SK-N-MC (cell line): ENCODE results near the gene FHIT.

Source experiments
- EZH2 ChIP-seq: fragments of 200-600 bp; sonication (generic); IDR thresholded peaks from one replicate; pipeline ENCODE4 v1.6.1; 2017; ENCODE audit warnings: antibody characterized with exemption
- FOXP2 ChIP-seq: optimal IDR thresholded peaks from 2 replicates; pipeline ENCODE3; 2011; ENCODE audit warnings: mild to moderate bottlenecking, moderate library complexity; ENCODE audit not compliant: insufficient read depth; ENCODE audit errors: extremely low read length, control extremely low read depth
- POLR2AphosphoS5 ChIP-seq: IDR thresholded peaks from 2 replicates; pipeline ENCODE4 v1.6.1; 2012; ENCODE audit warnings: mild to moderate bottlenecking, low read depth, low read length, borderline replicate concordance

GRCh38 chr3:60765776-60766175, 485.5 kb downstream of the FHIT start:
- no peak for TF ChIP-seq EZH2
- TF ChIP-seq POLR2AphosphoS5: no peak
- no peak for TF ChIP-seq FOXP2
